SKM-1 treated with dmso at 0.1 percent for 144 hours (cell line): ENCODE measurements around the gene NR2E1.

ENCODE experiments used
- DNase-seq: peaks from one replicate; lab custom pipeline; 2025; ENCODE audit not compliant: unreplicated experiment; lab: John Stamatoyannopoulos, UW

The NR2E1 gene

DNA sequence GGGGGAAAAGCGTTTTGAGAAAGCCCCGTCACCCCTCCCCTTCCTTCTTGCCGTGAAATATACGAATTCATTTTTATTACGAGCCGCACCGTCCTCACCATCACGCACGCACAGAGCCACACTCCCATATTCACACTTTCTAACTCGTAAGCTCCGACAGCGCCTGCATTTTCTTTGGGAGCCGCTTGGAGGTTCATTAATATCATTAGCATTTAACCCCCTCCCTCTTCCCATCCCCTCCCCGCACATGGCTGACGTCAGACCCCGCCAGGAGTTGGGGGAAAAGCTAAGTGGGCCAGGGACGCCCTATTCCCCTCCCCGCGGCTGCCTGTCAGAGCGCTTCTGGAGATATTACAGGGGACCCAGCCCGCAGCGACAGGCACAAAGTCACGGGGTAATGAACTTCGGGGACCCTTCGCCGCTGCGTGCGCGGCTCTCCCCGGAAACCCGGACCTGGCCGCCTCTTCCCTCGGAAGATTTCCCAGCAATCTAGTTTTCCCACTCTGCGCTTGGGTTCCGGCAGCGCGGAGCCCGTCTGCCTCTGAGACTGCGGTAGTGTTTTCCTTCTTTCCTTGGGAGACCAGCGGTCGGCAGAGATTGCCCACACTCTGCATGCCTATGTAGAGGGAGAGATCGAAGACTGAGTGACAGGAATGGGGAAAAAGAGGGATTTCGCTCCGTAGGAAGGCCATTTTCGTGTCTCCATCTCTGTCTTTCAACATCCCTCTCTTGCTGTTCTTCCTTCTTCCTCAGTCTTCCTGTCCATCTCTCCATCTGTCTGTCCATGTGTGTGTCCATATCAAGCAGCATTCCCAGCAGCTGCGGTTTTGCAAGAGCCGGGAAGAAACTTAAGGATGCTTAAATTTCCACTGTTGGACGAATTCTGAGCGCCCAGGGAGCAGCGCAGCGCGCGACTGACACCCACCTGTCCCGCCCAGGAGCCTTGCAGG lies at the start of gene NR2E1:
Gene NR2E1, plus strand, starts transcription at position 309 of the 950 bp plus-strand sequence. CDS start 744 bp downstream, outside the sequence.
- no peak for DNase-seq

DNA sequence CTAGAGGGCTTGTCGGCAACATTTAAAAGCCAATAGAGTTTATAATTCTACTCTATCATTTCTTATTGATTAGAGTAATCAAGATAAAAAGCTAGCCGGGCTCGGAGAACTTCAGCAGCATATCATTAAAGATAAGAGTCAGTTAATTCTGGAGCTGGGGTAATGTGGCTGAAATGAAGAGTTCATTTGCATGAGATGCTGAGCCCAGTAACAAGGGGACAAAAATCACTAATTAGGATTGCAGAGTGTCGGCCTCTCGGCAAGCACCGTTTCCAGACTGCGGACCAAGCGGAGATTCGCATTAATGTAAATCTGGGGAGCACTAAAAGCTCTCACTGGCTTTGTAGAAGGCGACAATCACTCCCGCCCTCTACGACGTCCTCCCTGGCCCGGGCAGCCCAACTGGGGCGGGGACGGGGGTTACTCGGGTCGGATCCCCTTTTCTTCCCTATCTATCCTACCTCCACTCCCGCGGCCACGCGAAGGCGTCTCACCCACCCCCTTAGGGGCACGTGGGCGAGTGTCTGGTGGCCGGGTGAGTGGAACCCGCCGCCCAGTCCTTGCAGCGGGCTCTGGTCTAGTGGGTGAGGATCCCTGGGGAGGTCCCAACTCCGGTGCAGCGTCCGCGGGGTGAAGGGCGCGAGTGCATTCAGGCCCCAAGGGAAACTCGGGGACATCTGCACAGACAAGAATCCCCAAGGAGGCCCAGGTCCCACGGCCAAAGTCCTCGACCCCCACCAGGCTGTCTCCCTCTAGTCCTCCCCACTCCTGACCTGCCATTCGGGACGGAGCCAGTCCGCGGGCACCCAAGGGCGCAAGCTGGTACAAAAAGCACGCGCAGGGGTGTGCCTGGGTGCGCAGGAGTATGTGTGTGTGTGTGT lies 49.0 kb upstream of the NR2E1 start:
- no peak for DNase-seq

DNA sequence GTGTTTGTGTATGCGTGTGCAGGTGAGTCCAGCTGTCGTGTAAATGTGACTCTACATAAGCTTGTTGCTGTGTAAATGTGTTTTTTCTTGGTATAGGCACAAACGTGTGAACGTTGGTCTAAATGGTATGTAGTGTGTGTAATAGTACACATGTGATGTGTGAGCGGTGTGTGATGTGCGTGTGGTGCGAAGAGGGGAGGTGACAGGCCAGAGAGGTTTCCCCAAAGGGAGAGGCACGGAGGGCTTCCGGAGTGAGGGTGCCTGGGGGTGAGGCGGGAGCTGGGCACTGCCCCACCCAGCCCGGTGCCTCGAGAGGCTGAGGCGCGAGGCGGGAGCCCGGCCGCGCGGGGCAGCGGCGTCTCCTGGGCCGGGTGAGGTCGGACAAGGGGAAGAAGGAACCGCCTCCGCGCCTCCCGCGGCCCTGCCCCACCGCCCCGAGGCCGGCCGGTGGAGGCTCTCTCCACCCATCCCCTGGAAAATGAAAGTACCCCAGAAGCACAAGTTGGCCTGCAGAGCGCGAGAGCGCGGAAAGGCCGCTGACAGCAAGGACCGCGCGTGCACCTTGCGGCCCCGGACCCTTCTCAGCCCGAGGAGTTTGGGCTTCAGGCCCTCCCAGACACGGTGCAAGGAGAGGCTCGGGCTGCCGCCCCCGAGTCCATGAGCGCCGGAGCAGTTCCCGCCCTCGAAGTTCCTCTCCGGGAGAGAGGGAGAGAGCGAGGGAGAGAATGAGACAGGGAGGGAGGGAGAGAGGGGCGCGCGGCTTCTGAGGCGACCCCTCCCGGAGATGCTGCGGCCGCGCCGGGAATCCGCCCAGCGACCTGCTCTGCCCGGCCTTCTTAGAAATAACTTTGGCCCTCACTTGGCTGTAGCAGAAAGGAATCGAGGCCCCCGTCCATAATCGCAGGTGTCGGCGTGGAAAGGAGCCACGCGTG lies 48.1 kb upstream of the NR2E1 start:
- no peak for DNase-seq

DNA sequence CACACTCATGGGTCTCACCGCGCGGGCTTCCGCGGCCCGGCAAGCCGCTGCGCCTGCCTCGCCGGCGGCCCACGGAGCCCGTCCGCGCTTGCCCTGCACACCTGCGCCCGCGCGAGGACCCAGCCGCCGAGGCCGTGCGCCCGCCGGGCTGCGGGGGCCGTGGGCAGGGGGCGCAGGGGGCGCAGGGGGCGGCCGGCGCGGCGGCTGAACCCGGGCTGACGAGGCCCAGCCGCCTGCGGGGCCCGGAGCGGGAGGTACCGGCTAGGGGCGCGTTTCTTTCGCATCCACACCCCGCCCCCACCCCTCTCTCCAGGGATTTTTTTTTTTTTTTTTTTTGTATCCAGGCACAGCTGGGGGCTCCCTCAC lies 47.5 kb upstream of the NR2E1 start:
- no peak for DNase-seq

DNA sequence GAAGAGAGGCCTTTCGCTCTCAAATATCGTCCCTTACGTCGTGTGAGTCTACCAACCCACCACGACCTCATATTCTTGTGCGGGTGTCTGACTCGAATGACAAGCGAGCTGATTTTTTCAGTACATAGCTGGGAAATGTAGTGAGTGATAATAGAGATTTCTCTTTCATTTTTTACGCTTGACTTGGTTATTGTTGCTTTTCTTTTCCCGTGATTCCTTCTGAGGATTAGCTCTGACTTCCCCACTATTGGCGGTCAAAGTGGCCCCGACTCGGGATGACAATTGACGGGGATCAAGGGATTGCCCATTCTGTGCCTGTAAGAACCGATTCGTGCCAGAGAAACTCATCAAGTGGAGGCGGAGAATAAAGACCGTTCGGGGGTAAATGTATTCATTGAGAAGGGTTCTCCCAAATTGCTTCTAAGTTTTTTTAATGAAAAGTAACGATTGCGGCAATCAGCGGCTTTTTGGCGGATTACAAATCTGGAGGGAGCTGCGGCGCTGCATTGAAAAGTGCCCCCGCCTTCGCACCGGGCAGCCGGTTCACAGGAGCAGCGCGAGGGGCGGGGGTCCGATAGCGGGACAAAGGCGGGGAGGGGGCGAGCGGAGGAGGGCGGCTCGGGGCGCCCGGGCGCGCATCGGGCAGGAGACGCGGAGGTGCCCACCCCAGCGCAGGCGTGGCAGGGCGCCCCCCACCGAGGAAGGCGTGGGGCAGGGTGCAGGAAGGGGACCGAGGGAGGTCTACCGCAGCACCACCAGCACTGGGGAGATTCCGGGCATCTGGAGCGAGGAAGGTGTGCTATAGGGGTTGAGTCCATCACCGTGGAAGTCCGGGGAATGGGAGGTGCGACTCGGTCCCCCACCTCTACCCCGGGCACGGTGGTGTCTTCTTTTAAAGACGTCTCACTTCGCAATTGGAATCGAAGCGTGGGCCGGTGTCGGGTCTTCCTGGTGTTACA lies 46.7 kb upstream of the NR2E1 start:
- no peak for DNase-seq

DNA sequence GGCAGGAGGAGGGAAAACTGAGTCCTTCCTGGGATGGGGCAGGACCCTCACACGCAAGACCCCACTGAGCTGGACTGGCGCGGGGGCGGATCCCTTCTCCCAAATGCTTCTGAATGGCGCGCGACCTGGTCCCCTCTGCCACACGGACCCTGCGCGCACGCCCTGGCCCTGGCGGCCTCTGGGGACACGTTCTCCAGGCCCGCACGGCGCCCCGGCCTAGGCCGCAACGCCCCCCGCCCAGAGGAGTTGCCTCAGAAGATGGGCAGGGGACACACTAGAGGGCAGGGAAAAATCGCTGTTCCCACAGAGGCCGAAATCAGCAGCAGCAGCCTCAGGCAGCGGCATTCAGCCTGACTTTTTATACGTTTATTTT lies 46.1 kb upstream of the NR2E1 start:
- DNase-seq: no peak

DNA sequence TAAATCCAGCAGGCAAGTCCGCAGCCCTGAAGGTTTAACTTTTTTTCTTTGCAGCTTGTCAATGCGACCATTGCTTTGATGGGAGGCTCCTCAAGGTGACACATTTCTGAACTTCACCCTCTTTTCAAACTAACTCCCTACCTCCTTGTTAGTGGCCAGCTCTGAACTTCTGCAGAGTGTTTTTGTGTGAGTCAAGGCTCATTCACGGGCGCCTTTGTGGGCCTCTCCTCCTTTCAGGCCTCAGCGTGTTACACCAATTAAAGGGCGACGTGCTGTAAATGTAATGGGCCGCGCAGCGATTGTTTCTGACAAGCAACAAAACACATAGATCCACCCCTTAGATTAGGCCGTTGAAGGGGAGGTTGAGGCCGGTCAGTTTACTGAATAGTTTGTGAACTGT lies 45.5 kb upstream of the NR2E1 start:
- no peak for DNase-seq

DNA sequence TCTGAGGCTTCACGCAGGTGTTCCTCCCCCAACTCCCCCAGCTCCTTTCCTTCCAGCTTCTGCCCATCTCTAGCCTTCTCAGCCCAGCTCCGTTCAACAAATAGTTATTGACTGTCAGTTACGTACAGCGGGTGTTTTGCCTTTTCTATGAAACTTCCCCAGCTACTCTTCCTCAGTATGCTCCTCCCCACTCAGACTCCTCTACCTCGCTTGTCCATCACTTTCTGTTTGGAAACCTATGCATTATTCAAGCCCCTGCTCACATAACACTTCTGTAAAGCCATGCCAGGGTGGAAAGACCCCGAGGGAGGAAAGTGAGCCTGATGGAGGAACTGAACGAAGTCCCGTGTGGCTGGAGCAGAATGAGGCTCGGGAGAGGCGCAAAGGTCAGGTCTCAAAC lies 44.2 kb upstream of the NR2E1 start:
- no peak for DNase-seq

DNA sequence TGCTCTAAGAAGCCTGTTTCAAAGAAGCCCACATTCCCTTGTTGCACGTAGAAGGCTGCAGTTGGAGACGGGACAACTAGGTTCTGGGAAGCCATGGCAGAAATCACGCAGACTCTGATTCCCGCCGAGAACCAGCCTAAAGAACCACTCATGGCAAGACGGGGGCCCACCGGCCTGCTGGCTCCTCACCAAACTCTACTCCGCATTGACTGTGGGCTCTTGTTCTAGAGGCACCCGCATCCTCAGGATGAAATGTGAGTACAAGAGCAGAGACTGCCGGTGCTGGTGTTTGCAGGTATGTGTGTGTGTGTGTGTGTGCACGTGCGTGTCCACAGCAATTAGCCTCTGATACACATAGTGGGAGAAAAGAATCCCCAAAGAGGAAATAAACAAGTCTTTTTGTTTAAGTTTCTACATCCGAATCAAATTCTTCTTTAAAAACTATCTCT lies 42.3 kb upstream of the NR2E1 start:
- no peak for DNase-seq

DNA sequence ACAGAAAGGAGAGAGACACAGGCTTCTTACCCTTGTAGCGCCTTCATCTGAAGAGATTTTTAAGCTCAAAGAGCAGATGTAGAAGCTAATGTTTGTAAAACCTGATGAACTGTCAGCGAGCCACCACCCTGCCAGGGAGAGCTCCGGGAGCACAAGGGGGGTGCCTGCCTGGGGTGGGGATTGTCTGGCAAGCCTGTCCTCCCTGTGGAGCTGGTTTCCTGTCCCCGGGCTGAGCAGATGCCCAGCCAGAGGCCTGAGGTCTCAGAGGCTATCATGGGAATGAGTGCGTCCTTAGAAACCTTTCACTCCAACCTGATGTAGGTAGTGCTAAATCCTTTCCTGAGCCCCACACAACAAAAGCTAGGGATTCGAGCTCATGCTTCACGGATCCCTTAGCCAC lies 41.9 kb upstream of the NR2E1 start:
- DNase-seq: no peak

DNA sequence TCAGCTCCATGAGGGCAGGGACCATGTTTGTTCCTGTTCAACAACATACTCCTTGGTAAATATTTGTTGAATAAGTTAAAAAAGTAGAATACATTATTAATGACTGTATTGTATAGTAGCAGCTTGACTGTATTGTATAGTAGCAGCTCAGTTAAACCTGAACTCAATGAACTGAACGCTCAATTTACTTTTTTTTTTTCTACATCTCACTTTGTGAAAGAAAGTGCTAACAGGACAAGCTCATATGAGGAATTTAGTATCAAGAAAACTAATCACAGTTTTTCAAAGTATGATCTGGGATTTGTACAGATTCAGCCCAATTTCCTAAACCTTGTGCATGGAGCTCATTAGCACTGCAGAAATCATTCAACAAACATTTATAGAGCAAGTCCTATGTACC lies 38.8 kb upstream of the NR2E1 start:
- DNase-seq: no peak

DNA sequence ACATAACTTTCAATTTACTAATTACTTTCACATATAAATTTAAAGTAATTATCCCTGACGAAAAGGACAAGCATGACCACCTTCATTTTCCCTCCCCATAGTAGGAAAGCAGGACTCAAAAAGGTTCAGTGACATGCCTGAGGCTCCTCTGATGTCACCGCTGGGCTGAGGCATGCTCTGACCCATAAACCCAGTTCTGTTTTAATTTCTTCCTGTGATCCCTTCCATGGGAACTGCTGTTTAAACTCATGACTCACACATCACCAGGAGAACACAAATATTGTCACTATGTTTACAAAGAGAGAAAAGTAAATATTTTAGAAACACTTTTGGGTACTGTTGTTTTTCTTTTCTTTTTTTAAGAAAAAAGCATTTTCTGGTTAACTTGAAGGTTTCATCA lies 38.0 kb upstream of the NR2E1 start:
- DNase-seq: no peak

DNA sequence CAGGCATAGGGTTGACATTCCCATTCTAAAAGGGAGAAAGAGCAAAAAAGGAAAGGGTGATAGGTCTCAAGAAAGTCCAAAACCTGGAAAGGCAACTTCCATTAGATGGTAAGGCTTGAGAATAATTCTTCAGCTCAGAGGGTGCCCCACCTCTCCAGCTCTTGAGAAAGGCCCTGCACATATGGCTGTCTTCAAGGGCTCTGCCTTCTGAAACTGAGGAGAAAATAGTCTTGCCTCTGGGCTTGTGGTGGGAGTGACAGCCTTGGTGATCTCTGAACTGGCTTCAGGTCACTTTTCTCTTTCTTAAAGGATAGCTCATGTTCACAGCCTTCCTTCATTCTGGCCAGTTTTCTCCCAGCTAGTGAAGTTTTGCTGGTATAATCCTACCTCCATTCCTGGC lies 35.6 kb upstream of the NR2E1 start:
- no peak for DNase-seq

DNA sequence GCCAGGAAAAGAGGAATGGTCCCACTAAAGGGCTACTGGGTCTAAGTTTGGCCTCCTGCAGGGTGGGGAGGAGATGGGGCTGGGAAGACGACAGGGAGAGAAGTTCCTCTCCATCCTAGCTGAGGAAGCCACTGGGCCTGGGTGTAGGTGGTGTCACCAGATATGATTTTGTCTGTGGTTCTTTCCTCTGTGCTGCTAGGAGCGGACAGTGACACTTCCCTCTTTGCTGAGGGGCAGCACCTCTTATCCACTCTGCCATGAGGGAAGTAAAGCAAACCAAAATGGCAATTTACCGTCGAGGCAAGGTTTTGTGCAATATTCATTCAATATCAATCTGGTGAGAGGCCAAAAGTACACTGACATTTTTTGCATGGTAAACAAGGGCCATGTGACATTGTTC lies 33.0 kb upstream of the NR2E1 start:
- no peak for DNase-seq

DNA sequence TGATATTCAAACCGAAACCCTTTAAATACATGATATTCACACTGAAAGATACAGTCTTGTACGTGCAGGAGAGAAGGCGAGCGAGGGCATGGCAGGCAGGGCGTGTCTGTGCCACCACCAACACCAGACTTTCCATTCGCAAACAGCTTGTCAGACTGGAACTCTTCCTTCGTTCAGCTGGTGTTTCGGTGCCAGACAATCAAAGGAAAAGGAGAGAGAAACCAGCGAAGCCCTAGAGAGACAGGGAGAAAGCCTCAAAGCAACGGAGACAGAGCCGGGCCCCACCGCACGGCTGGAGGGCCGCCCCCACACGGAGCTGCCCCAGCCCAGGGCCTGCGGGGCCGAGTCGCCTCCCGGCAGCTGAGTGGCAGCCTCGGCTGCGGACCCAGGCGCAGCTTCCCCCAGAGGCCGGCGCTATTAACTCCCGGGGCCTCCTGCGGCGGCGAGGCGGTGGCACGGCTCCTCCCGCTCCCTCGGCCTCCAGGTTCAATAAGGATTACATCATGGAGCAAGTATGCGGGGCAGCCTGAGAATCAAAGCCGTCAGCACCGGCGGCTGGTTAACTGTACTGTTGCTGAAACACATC lies 32.1 kb upstream of the NR2E1 start:
- DNase-seq: no peak

DNA sequence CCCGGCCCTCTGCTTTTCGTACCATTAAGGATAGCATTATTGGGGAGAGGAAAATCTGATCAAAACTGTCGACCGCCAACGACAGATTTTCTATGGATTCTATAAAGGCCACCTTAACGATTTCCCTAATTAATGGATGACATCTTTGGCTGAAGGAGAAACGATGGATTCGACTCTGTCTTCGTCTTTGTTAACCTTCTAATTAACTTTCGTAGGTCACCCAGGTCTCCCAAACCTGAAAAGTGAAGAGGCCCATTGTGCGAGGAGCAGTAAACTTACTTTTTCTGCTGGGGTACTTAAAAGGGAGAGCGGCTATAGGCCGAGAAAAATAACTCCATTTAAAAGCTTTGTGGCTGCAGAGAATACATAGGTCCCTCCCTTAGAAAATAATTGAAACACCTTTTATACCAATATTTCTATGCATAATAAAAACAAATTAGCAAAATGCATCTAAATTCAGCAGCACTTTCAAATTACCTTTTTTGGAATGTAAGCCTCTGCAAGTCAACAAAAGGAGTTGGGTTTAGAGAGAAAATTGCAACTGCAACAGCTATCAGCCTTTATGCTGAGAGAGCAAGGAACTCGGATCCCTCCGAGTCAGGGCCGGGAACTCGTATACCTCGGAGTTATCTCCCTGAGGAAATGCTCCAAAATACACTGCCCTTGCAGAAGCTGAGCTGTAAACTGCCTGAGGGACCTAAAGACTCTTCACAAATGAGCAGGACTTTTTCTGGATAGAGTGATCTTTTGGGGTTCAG lies 31.4 kb upstream of the NR2E1 start:
- DNase-seq: no peak

DNA sequence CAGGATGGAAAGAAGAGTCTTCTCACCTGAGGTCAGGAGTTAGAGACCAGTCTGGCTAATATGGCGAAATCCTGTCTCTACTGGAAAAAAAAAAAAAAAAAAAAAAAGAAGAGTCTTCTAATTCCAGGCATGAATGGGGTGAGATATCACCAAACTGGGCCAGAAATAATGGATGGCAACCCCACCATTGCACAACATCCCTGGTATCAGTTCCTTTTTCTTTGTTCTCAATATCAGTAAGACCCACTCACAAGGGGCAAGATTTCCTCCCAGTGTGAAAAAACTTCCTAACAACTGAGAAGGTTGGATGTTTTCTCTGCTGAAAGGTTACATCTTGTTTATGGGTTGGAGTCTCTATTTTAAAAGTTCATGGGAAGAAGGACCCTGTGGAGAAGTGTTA lies 23.6 kb upstream of the NR2E1 start:
- DNase-seq: peak; percentile 26

DNA sequence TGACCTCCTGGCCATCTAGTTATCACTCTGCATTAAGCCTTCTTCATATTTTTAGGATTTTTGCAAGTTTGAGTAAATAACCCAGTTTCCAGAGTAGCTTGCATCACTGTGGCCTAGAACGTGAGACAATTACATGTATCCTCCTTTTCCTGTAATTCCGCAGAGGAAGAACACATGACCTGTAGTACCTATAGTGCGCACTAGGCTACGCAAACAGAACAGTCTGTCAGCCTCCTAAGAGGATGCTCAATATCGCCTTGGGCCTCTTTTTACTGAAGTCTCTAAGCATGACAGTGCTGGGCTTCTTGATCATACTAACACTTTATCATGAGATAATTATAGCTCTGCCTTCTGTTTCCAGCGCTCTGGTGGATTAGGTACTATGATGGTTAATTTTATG lies 20.2 kb upstream of the NR2E1 start:
- no peak for DNase-seq

DNA sequence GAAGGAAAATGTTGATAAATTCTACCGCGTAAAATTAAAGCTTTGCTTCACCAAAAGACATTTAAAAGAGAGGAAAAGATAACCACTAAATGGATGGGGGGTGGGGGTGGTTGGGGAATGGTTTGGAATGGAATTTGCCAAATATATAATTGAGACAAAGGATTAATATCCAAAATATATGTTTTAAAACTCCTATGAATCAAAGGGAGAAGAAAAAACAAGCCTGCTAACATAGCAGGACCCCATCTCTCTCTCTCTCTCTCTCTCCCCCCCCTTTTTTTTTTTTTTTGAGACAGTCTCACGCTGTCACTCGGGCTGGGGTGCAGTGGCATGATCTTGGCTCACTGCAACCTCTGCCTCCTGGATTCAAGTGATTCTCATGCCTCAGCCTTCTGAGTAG lies 13.4 kb upstream of the NR2E1 start:
- no peak for DNase-seq
